22Rv1 (cell line): ENCODE results near the gene FOSB.

ENCODE experiments used
- ZFX ChIP-seq: fragments of 450-650 bp; IDR thresholded peaks from 2 replicates; pipeline ENCODE4 v1.6.1; 2017; ENCODE audit warnings: antibody characterized with exemption, borderline replicate concordance
- TF ChIP-seq, protein P1 (sequence below): fragments of 450-650 bp; IDR thresholded peaks from 2 replicates; pipeline ENCODE4 v1.5.1; 2017; ENCODE audit warnings: mild to moderate bottlenecking

GRCh38 chr19:45443462-45444317, 24.1 kb upstream of the FOSB start:
- TF ChIP-seq, protein P1, sequence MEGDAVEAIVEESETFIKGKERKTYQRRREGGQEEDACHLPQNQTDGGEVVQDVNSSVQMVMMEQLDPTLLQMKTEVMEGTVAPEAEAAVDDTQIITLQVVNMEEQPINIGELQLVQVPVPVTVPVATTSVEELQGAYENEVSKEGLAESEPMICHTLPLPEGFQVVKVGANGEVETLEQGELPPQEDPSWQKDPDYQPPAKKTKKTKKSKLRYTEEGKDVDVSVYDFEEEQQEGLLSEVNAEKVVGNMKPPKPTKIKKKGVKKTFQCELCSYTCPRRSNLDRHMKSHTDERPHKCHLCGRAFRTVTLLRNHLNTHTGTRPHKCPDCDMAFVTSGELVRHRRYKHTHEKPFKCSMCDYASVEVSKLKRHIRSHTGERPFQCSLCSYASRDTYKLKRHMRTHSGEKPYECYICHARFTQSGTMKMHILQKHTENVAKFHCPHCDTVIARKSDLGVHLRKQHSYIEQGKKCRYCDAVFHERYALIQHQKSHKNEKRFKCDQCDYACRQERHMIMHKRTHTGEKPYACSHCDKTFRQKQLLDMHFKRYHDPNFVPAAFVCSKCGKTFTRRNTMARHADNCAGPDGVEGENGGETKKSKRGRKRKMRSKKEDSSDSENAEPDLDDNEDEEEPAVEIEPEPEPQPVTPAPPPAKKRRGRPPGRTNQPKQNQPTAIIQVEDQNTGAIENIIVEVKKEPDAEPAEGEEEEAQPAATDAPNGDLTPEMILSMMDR, result no peak
- no peak for TF ChIP-seq ZFX
